HUDEP-2 (cell line): ENCODE measurements around the gene NMNAT3.
A peak's percentile ranks its signal among the peaks of the same experiment; 100 is the strongest.
"Not testable (repeated sequence)": the region's sequence is repeated elsewhere in the genome, so short reads cannot be mapped to it uniquely, and the experiment has no call there.

ENCODE experiments used
- DNase-seq, 76 experiments: peaks; one replicate each; lab custom pipeline; 2025; ENCODE audit not compliant: unreplicated experiment in 76 of 76; lab: John Stamatoyannopoulos, UW

Gene NMNAT3

GRCh38 chr3:139586420-139587017, 91.3 kb downstream of the NMNAT3 start:
- DNase-seq: no peak

DNA sequence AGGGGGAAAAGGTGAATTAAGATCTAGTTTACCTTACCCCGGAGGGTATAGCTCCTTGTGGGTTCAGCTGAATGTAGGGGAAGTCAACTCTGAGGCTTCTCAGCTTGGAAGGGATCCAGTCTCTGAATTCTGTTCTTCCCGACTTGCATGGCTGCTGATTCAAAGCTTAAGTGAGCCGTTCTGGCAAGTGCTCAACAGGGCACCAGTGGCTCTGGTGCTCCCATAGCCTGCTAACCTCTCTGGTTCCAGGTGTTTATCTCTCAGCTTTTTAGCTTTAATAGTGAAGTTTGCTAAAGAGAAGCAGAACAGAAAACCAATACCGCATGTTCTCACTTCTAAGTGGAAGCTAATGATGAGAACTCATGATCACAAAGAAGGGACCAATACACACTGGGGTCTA, 92.0 kb downstream of the NMNAT3 start:
- no peak for DNase-seq

- DNase-seq: not testable (repeated sequence)
These were observed 94.1 kb downstream of the NMNAT3 start for GRCh38 chr3:139583651-139584050.

- DNase-seq: no peak
These were observed 99.0 kb downstream of the NMNAT3 start for GRCh38 chr3:139578783-139579182.

DNA sequence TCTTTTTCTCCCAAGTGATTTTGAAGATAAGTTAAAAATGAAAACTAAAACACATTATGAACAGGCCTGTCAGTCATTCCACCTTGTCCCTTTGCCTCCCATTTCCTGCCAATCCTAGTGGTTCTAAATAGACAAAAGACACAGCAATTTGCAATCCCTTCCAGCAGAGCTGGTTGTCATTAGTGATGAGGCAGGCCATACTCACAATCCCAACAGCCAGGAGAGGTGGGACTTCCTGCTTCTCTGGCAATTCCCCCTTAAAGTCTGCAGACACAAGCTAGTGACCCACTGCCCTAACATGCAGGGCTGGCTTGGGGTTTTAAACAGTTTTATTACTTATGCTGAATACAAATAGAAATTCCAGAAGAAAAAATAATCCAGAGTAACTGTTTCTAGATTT, 99.9 kb downstream of the NMNAT3 start:
- DNase-seq: no peak

- DNase-seq: no peak
These were observed 100.4 kb downstream of the NMNAT3 start for GRCh38 chr3:139577346-139577745.

DNA sequence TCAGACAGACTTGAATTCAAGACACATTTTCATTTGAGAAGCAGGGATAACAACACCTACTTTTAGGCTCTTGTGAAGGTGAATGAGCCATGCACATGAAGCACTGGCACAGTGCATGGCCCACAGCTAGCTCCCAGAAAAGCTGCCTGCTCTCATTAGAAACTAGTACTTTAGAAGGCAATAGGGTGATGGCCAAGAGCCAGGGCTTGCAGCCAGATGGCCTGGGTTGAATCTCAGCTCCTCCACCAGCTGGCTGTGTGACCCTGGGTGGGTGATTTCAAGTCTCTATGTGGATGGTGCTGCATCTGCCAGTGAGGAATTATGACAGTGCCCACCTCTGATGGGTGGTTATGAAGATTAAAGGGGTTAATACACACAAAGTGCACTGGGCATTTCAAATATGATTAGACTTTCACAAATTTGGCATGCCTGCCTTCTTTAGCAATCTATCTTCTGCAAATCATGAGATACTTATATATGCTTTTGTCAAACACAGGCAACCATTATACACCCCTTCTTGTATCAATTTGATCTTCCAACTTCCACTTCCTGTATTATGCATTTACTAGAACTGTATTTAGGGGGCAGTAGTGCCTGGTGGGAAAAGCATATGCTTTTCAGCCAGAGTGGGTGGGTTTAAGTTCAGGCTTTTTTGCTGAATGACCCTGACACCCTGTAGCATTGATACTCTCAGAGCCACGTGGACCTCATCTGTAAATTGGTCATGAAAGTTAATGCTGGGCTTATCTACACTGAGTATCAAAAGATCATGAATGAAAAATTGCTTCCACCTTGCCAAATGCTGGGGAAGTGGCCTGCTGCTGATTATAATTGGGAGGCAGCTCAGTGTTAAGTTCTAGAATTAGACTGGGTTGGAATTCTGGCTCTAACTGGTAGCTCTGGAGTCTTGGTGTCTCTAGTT, 103.5 kb downstream of the NMNAT3 start:
- DNase-seq: no peak

GRCh38 chr3:139572847-139573672, 104.7 kb downstream of the NMNAT3 start:
- no peak for DNase-seq

GRCh38 chr3:139571711-139572110, 106.1 kb downstream of the NMNAT3 start:
- no peak for DNase-seq

- DNase-seq: peak in 1 of 76 experiments; percentile 1
These were observed 113.4 kb downstream of the NMNAT3 start for GRCh38 chr3:139564294-139564861.

GRCh38 chr3:139561959-139562676, 115.7 kb downstream of the NMNAT3 start:
- DNase-seq: no peak

GRCh38 chr3:139561255-139561817, 116.4 kb downstream of the NMNAT3 start:
- DNase-seq: no peak

DNA sequence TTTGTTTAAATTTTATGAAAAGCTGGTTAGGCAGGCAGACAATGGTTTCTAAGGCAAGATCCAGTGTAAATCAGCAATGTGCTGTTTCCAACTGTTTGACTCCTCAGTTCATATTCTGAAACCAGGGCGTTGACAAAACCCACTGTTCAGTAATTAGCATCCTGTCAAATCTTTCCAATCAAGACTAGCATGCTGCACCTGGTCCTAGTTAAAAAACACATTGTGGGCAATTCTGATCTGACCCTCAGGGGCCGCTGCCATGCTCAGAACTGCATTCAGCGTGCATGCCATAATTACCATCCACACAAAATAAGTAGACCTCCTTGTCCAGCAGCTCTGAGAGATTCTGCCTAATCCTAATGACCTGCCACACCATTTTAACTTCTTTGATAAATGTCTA, 117.4 kb downstream of the NMNAT3 start:
- no peak for DNase-seq

DNA sequence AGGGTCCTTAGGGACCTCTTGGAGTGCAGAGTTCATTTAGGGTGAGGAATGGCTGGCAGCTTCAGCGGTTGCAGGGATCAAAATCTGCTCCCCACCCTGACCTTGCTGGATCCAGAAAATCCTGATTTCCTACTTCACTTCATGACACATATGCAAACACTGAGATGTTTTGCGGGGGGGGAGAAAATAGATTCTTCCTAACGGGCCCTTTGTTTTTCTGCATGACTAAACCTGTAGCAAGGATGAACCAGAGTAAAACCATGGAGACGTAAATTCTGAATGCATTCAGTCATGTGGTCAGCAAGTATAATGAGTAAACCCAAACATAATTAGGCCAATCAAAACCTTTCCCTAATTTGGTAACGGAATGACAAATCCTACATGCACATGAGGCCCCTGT, 118.2 kb downstream of the NMNAT3 start:
- DNase-seq: no peak

- no peak for DNase-seq
These were observed 119.2 kb downstream of the NMNAT3 start for GRCh38 chr3:139558351-139559266.

DNA sequence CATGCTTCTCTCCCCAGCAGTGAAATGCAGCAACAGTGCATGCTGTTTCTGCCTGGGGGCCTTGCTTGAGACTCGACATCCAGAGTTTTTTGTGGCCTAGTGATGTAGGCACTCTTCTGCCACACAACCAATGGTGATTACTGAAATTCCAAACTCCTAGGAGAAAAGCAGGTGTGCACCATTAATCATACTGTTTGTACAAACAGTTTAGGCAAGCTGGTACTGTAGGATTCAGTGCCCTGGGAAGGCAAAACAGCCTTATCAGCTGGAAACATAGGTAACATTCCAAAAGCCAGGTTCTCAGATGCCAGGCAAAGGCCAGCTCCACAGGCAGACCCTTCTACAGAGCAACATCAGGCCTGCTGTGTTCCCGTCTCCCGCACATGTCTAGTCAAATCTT, 120.7 kb downstream of the NMNAT3 start:
- DNase-seq: no peak

DNA sequence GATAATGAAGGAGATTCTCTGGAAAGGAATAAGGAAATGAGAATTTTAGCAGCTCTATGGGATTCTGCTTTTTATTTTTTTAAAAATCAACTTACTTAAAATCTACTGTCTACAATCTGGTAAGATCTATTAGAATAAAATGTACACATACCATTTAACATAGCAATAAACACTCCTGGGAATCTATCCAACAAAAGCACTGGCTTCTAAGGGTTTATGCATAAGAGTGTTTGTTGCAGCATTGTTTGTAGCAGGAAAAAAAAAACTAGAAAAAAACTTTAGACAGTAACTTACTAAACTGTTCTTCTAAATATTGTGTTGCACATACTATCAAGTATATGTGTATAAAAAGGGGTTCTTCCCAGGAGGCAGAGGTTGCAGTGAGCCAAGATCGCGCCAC, 122.5 kb downstream of the NMNAT3 start:
- DNase-seq: no peak

GRCh38 chr3:139554628-139555027, 123.1 kb downstream of the NMNAT3 start:
- DNase-seq: no peak
